Stimulated activated CD4-positive, alpha-beta T cell treated with anti-CD3 and anti-CD28 coated beads, Interleukin-12 subunit alpha, Interleukin-12 subunit beta, amount 100 ng/mL, for 48 hours (primary cell): ENCODE results near the gene VPS37D.

Experiments used
- DNase-seq, 3 donors: peaks; one replicate each; pipeline ENCODE4 v3.0.0-alpha.2; 2020; ENCODE audit warnings: low read depth in 2 of 3, low spot score in 1 of 3

Gene VPS37D

GRCh38 chr7:73680501-73680900, 12.9 kb downstream of the VPS37D start:
- no peak for DNase-seq

- DNase-seq, result no peak
Measured at GRCh38 chr7:73681031-73681430, 13.4 kb downstream of the VPS37D start.

- no peak for DNase-seq
Measured at GRCh38 chr7:73682745-73683055, 15.1 kb downstream of the VPS37D start.

- peak; percentile 96 to 98 (median 98) for DNase-seq
Measured at GRCh38 chr7:73683056-73683787, 15.6 kb downstream of the VPS37D start, which contains the start of the genes BUD23 and DNAJC30. BUD23 (plus strand) TSS chr7:73683597; CDS start chr7:73683626, 29 bp downstream. DNAJC30 (minus strand) TSS chr7:73683453; CDS start chr7:73683423, 30 bp downstream.

- DNase-seq, result no peak
Measured at GRCh38 chr7:73683788-73684693, 16.4 kb downstream of the VPS37D start.

- DNase-seq, result no peak
Measured at GRCh38 chr7:73685311-73685710, 17.7 kb downstream of the VPS37D start.

GRCh38 chr7:73688288-73688687, 20.7 kb downstream of the VPS37D start:
- no peak for DNase-seq

GRCh38 chr7:73690646-73691045, 23.0 kb downstream of the VPS37D start:
- no peak for DNase-seq

GRCh38 chr7:73696372-73696771, 28.7 kb downstream of the VPS37D start:
- no peak for DNase-seq

GRCh38 chr7:73698410-73698809, 30.8 kb downstream of the VPS37D start:
- DNase-seq, result no peak

GRCh38 chr7:73699370-73700068, 31.9 kb downstream of the VPS37D start:
- no peak for DNase-seq

- DNase-seq, result no peak
Measured at GRCh38 chr7:73700069-73700423, 32.4 kb downstream of the VPS37D start.

GRCh38 chr7:73700581-73701134, 33.0 kb downstream of the VPS37D start:
- no peak for DNase-seq

- no peak for DNase-seq
Measured at GRCh38 chr7:73701357-73701995, 33.8 kb downstream of the VPS37D start.

- no peak for DNase-seq
Measured at GRCh38 chr7:73702226-73702625, 34.6 kb downstream of the VPS37D start.

- DNase-seq, result no peak
Measured at GRCh38 chr7:73702665-73703064, 35.0 kb downstream of the VPS37D start.

GRCh38 chr7:73703225-73703624, 35.6 kb downstream of the VPS37D start:
- DNase-seq, result no peak

GRCh38 chr7:73703757-73704639, 36.4 kb downstream of the VPS37D start:
- no peak for DNase-seq

GRCh38 chr7:73704640-73705550, 37.3 kb downstream of the VPS37D start:
- no peak for DNase-seq
